Epithelial cell of proximal tubule (primary cell): ENCODE measurements around the gene SRI. TPM values are rescaled to one million over a fixed set of nuclear protein-coding genes. Genes with fewer than 3 reads are reported as not detected.

Experiments used
- DNase-seq: peaks from one replicate; pipeline ENCODE4 v3.0.0-alpha.2; 2011; ENCODE audit warnings: low read depth
- H3K4me3 ChIP-seq: 2 replicates; pipeline ENCODE4 v1.5.1; 2011; ENCODE audit warnings: low read depth, mild to moderate bottlenecking, low read length
- CTCF ChIP-seq: conservative IDR thresholded peaks from 2 replicates; pipeline ENCODE4 v1.5.1; 2012; ENCODE audit warnings: low read depth, mild to moderate bottlenecking, low read length
- total RNA-seq: library from RNA; depleted of rRNA; stranded (reverse); fragments of >200 nt; gene quantifications from 2 replicates; pipeline ENCODE4 v1.2.3, GENCODE V29; 2015

Gene SRI
- total RNA-seq, 1 donor from 2014 or later, result 92.0 TPM

DNA sequence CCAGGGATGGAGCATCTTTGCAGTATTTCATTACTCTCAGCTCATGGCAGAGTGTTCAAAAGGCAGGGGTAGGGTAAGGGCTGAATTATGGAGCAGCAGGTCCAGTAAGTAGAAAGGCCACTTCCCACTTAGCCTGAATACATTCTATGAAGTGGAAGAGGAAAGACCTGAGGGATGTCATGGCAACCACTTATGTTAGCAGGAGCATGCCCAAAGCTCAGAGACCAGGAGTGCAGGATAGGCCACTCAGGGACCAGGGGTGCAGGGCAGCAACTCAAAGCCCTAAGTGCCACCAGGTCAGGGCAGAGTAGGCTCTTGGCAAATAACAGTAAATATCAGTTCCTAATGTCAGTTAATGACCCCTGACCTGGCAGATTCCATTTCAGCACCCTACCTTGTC is 3.6 kb downstream of the SRI start:
- TF ChIP-seq CTCF, result no peak
- DNase-seq, result no peak
- no peak overlapping the region for H3K4me3 ChIP-seq

- no peak for DNase-seq
- H3K4me3 ChIP-seq, result no peak overlapping the region
- TF ChIP-seq CTCF, result no peak
Observed at GRCh38 chr7:88215295-88215694, 4.5 kb downstream of the SRI start.

GRCh38 chr7:88214456-88214855 is 5.4 kb downstream of the SRI start:
- no peak for TF ChIP-seq CTCF
- DNase-seq, result no peak
- H3K4me3 ChIP-seq, result no peak overlapping the region

DNA sequence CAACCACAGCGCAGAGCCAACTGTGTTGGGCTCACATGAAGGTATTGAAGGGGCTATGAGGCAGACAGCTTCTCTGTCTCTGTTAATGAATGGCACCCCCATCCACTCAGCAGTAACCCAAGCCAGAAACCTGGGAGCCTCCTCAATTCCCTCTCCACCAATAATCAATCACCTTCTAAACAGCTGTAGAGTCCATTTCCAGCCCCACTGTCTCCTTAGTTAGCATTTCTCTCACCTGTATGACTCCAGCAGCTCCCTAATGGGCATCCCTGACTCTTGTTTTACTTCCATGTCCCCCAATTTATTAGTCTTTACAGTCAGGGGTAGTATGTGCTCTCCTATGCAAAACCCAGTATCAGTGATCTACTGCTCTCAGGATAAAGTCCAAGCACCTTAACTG is 6.9 kb downstream of the SRI start:
- no peak overlapping the region for H3K4me3 ChIP-seq
- no peak for DNase-seq
- no peak for TF ChIP-seq CTCF

DNA sequence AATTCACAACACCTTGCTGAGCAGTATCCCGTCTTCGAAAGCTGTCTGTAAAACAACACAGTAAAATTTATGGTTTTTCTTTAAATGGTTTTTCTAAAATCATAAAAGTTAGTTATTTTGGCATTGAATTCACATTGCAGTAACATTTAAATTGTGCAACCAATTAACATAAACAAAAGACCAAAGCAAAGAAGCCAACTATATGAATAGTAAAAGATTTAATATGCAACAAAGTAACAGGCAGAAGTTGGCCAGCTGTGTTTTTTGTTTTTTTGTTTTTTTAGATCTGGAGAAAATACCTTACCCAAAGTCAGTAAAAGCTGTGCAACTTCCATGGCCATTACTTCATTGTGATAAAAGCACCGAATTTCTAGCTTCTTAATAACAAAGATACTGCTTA is 11.3 kb downstream of the SRI start:
- H3K4me3 ChIP-seq, result no peak overlapping the region
- no peak for DNase-seq
- no peak for TF ChIP-seq CTCF

- DNase-seq, result no peak
- no peak overlapping the region for H3K4me3 ChIP-seq
- TF ChIP-seq CTCF, result no peak
Observed at GRCh38 chr7:88206254-88206653, 13.6 kb downstream of the SRI start.

DNA sequence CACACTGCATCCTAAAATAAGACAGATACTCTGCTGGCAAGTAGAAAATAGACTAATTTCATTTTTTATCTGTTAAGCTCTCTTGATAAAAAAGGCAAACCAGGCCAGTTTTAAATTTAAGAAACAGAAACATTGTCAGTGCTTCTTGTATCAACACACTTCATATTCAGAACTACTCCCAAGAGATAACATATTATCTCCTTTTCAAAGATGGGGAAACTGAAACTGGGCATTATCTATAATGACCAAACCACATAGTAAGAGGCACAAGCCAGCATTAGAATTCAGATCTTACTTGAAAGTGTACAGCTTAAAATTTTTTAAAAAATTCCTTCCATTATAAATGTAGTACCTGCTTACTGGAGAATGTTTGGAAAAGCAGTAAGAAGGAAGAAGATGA is 14.7 kb downstream of the SRI start:
- H3K4me3 ChIP-seq, result no peak overlapping the region
- no peak for TF ChIP-seq CTCF
- no peak for DNase-seq
